ENCODE measurements around the gene MYPOP. TPM values are rescaled to one million over a fixed set of nuclear protein-coding genes. Genes with fewer than 3 reads are reported as not detected.

Gene MYPOP
- total RNA-seq, 1 experiment from 2014 or later: 2.5 TPM

- H3K4me1 ChIP-seq: peaks cover 7% of the 10 kb centered on the region
- H3K27ac ChIP-seq: peak overlapping the region; percentile 12; the same call in 1 of the 2 replicates
- H3K27me3 ChIP-seq: no peaks in the 10 kb centered on the region
- no peaks in the 10 kb centered on the region for H3K36me3 ChIP-seq
- H3K4me3 ChIP-seq: peak overlapping the region; percentile 24
- no peak for DNase-seq
- H3K9me3 ChIP-seq (replicated peaks): no peaks in the 10 kb centered on the region
Measured at GRCh38 chr19:45920458-45920857, 18.0 kb upstream of the MYPOP start.

- DNase-seq: peak; percentile 60 to 79
- no peaks in the 10 kb centered on the region for H3K27me3 ChIP-seq
- H3K4me3 ChIP-seq: peak overlapping the region; percentile 24
- no peaks in the 10 kb centered on the region for H3K36me3 ChIP-seq
- H3K9me3 ChIP-seq (replicated peaks): no peaks in the 10 kb centered on the region
- H3K4me1 ChIP-seq: peaks cover 7% of the 10 kb centered on the region
- no peak overlapping the region for H3K27ac ChIP-seq
Measured at GRCh38 chr19:45919678-45920077, 17.3 kb upstream of the MYPOP start.

GRCh38 chr19:45918721-45919120 lies 16.3 kb upstream of the MYPOP start:
- no peaks in the 10 kb centered on the region for H3K36me3 ChIP-seq
- no peaks in the 10 kb centered on the region for H3K9me3 ChIP-seq (replicated peaks)
- no peaks in the 10 kb centered on the region for H3K27me3 ChIP-seq
- no peak overlapping the region for H3K27ac ChIP-seq
- H3K4me3 ChIP-seq: no peak overlapping the region
- H3K4me1 ChIP-seq: peaks cover 7% of the 10 kb centered on the region
- DNase-seq: no peak

- Histone ChIP-seq H3K27ac (no peak overlapping the region), H3K4me1 (peaks cover 7% of the 10 kb centered on the region), H3K36me3 (no peaks in the 10 kb centered on the region), H3K4me3 (no peak overlapping the region), H3K9me3 (replicated peaks) (no peaks in the 10 kb centered on the region), H3K27me3 (no peaks in the 10 kb centered on the region)
- DNase-seq: no peak
Measured at GRCh38 chr19:45917421-45918091, 15.1 kb upstream of the MYPOP start.

- Histone ChIP-seq H3K27me3 (0 out of 2 replicates have a peak, but pooled peaks cover 4% of the 10 kb centered on the region), H3K4me3 (no peak within 1 kb of the TSS), H3K9me3 (replicated peaks) (no peaks in the 10 kb centered on the region), H3K27ac (no peak within 1 kb of the TSS), H3K36me3 (no peaks in the 10 kb centered on the region), H3K4me1 (no peaks in the 10 kb centered on the region)
- DNase-seq: peak in 1 of 2 experiments; percentile 19
Measured at GRCh38 chr19:45913874-45914830, 11.7 kb upstream of the MYPOP start, which contains the start of gene NANOS2. TSS of gene NANOS2 (minus strand) at chr19:45914778. CDS start at chr19:45914693, 85 bp downstream.

GRCh38 chr19:45911291-45911690 lies 8.9 kb upstream of the MYPOP start:
- DNase-seq: no peak
- Histone ChIP-seq H3K27me3 (0 out of 2 replicates have a peak, but pooled peaks cover 4% of the 10 kb centered on the region), H3K9me3 (replicated peaks) (no peaks in the 10 kb centered on the region), H3K27ac (no peak overlapping the region), H3K4me1 (no peaks in the 10 kb centered on the region), H3K36me3 (no peaks in the 10 kb centered on the region), H3K4me3 (no peak overlapping the region)

GRCh38 chr19:45908956-45909355 lies 6.5 kb upstream of the MYPOP start:
- Histone ChIP-seq H3K27ac (no peak overlapping the region), H3K27me3 (0 out of 2 replicates have a peak, but pooled peaks cover 4% of the 10 kb centered on the region), H3K9me3 (replicated peaks) (no peaks in the 10 kb centered on the region), H3K4me1 (no peaks in the 10 kb centered on the region), H3K4me3 (no peak overlapping the region), H3K36me3 (no peaks in the 10 kb centered on the region)
- DNase-seq: no peak

GRCh38 chr19:45906221-45906620 lies 3.8 kb upstream of the MYPOP start:
- no peaks in the 10 kb centered on the region for H3K27me3 ChIP-seq
- no peaks in the 10 kb centered on the region for H3K9me3 ChIP-seq (replicated peaks)
- H3K4me1 ChIP-seq: peaks cover 3% of the 10 kb centered on the region; the same call in 1 of the 2 replicates
- no peak overlapping the region for H3K4me3 ChIP-seq
- H3K27ac ChIP-seq: no peak overlapping the region
- H3K36me3 ChIP-seq: no peaks in the 10 kb centered on the region
- DNase-seq: no peak

GRCh38 chr19:45905011-45905410 lies 2.6 kb upstream of the MYPOP start:
- H3K27me3 ChIP-seq: no peaks in the 10 kb centered on the region
- H3K27ac ChIP-seq: no peak overlapping the region
- no peak for DNase-seq
- H3K4me3 ChIP-seq: no peak overlapping the region
- H3K4me1 ChIP-seq: peaks cover 3% of the 10 kb centered on the region; the same call in 1 of the 2 replicates
- no peaks in the 10 kb centered on the region for H3K9me3 ChIP-seq (replicated peaks)
- H3K36me3 ChIP-seq: no peaks in the 10 kb centered on the region

- H3K27ac ChIP-seq: no peak overlapping the region
- no peaks in the 10 kb centered on the region for H3K9me3 ChIP-seq (replicated peaks)
- peak; percentile 97 to 99 for DNase-seq
- no peaks in the 10 kb centered on the region for H3K27me3 ChIP-seq
- H3K4me3 ChIP-seq: peak overlapping the region; percentile 62
- H3K36me3 ChIP-seq: peaks cover 2% of the 10 kb centered on the region; the same call in 1 of the 2 replicates
- peaks cover 3% of the 10 kb centered on the region; the same call in 1 of the 2 replicates for H3K4me1 ChIP-seq
Measured at GRCh38 chr19:45902651-45903625, 525 bp upstream of the MYPOP start.

- Histone ChIP-seq H3K27me3 (no peaks in the 10 kb centered on the region), H3K4me1 (peaks cover 3% of the 10 kb centered on the region; the same call in 1 of the 2 replicates), H3K36me3 (peaks cover 5% of the 10 kb centered on the region; the same call in 1 of the 2 replicates), H3K4me3 (no peak overlapping the region; the same call in 1 of the 2 replicates), H3K27ac (no peak overlapping the region), H3K9me3 (replicated peaks) (no peaks in the 10 kb centered on the region)
- no peak for DNase-seq
Measured at GRCh38 chr19:45901432-45901911, 941 bp downstream of the MYPOP start.

GRCh38 chr19:45900738-45901431 lies 1.5 kb downstream of the MYPOP start:
- Histone ChIP-seq H3K36me3 (peaks cover 5% of the 10 kb centered on the region; the same call in 1 of the 2 replicates), H3K27me3 (no peaks in the 10 kb centered on the region), H3K9me3 (replicated peaks) (no peaks in the 10 kb centered on the region), H3K4me1 (peaks cover 3% of the 10 kb centered on the region; the same call in 1 of the 2 replicates), H3K27ac (no peak overlapping the region), H3K4me3 (no peak overlapping the region)
- DNase-seq: no peak

GRCh38 chr19:45899919-45900589 lies 2.4 kb downstream of the MYPOP start:
- Histone ChIP-seq H3K4me1 (peaks cover 3% of the 10 kb centered on the region; the same call in 1 of the 2 replicates), H3K4me3 (no peak overlapping the region), H3K27ac (no peak overlapping the region), H3K36me3 (peaks cover 10% of the 10 kb centered on the region; the same call in 1 of the 2 replicates), H3K27me3 (no peaks in the 10 kb centered on the region), H3K9me3 (replicated peaks) (no peaks in the 10 kb centered on the region)
- DNase-seq: no peak
